Right lobe of liver (tissue), 4 donors: Measurements from ENCODE around the gene RHPN2.

ENCODE experiments used
- POLR2A ChIP-seq: fragments of 450-650 bp; IDR thresholded peaks from one replicate; pipeline ENCODE4 v1.6.1; 2017; ENCODE audit warnings: antibody characterized with exemption, mild to moderate bottlenecking
- TF ChIP-seq, protein P1 (sequence below), 4 donors: fragments of 200-600 bp in 3 of 4; fragments of 450-650 bp in 1 of 4; IDR thresholded peaks; one replicate each; pipeline versions ENCODE4 v1.5.1 to v1.8.0; 2016 to 2022; ENCODE audit warnings: antibody characterized with exemption in 4 of 4, mild to moderate bottlenecking in 2 of 4
- donor health status: DM: no; HTN: no; CAD: no.
- donor health status: DM: no; HTN: no; CAD: no.
- donor health status: DM: no; HTN: yes; CAD: no.

DNA sequence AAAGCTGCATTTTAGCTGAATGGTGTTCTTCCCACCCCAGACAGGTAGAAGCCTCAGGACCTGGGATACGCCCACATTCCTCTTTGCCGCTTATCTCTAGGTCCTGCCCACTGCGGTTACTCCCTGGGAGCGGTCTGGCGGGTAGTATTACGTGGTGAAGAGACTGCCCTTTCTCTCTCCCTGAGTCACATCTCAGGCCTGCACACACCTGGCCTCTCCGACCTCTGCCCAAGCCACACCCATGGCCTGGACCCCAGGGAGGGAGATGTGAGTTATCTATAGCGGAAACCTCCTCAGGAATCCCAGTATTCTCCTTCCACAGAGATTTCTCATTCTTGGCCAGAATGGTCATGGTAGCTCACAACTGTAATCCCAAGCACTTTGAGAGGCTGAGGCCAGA lies 17.3 kb downstream of the RHPN2 start:
- TF ChIP-seq POLR2A, result no peak
- TF ChIP-seq, protein P1, sequence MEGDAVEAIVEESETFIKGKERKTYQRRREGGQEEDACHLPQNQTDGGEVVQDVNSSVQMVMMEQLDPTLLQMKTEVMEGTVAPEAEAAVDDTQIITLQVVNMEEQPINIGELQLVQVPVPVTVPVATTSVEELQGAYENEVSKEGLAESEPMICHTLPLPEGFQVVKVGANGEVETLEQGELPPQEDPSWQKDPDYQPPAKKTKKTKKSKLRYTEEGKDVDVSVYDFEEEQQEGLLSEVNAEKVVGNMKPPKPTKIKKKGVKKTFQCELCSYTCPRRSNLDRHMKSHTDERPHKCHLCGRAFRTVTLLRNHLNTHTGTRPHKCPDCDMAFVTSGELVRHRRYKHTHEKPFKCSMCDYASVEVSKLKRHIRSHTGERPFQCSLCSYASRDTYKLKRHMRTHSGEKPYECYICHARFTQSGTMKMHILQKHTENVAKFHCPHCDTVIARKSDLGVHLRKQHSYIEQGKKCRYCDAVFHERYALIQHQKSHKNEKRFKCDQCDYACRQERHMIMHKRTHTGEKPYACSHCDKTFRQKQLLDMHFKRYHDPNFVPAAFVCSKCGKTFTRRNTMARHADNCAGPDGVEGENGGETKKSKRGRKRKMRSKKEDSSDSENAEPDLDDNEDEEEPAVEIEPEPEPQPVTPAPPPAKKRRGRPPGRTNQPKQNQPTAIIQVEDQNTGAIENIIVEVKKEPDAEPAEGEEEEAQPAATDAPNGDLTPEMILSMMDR (IDR thresholded peaks at IDR 0.05), result no peak
